HepG2 (cell line): ENCODE results near the gene TNRC18. TPM values are rescaled to one million over a fixed set of nuclear protein-coding genes. Genes with fewer than 3 reads are reported as not detected.

Source experiments
- ARID4A ChIP-seq: sonication (generic); formaldehyde crosslinking; IDR thresholded peaks from 2 replicates; pipeline ENCODE4 v1.5.0; 2020; ENCODE audit warnings: mild to moderate bottlenecking, missing genetic modification reagents, borderline replicate concordance
- BCL6 ChIP-seq: IDR thresholded peaks from 2 replicates; pipeline ENCODE4 v1.6.1; 2016; ENCODE audit warnings: missing genetic modification reagents, missing compliant biosample characterization
- CC2D1A ChIP-seq: sonication (generic); formaldehyde crosslinking; IDR thresholded peaks from 2 replicates; pipeline ENCODE4 v1.8.1; 2023; ENCODE audit warnings: mild to moderate bottlenecking, missing genetic modification reagents
- CHD4 ChIP-seq: fragments of 200-600 bp; sonication (generic); IDR thresholded peaks from 2 replicates; pipeline ENCODE4 v1.7.0; 2017; ENCODE audit warnings: mild to moderate bottlenecking, low read length, borderline replicate concordance
- DNMT3B ChIP-seq: conservative IDR thresholded peaks from 2 replicates; pipeline ENCODE4 v1.6.1; 2016; ENCODE audit warnings: missing biosample characterization, control low read depth
- GABPB1 ChIP-seq: IDR thresholded peaks from 2 replicates; pipeline ENCODE4 v1.6.1; 2016; ENCODE audit warnings: mild to moderate bottlenecking, missing genetic modification reagents, moderate library complexity, missing compliant biosample characterization
- KAT2B ChIP-seq: fragments of 150-350 bp; IDR thresholded peaks from 2 replicates; pipeline ENCODE4 v1.6.1; 2014; ENCODE audit warnings: low read depth, low read length, borderline replicate concordance
- KDM3A ChIP-seq: IDR thresholded peaks from 2 replicates; pipeline ENCODE4 v1.6.1; 2018; ENCODE audit warnings: low read depth, missing compliant biosample characterization
- NFIB ChIP-seq: sonication (generic); formaldehyde crosslinking; IDR thresholded peaks from 2 replicates; pipeline ENCODE4 v1.9.0; 2021; ENCODE audit warnings: missing genetic modification reagents, mild to moderate bottlenecking, borderline replicate concordance
- PRDM15 ChIP-seq: sonication (generic); formaldehyde crosslinking; IDR thresholded peaks from 2 replicates; pipeline ENCODE4 v1.4.0; 2020; ENCODE audit warnings: missing genetic modification reagents
- RAD51 ChIP-seq: fragments of 450-650 bp; IDR thresholded peaks from 2 replicates; pipeline ENCODE4 v1.6.1; 2016; ENCODE audit warnings: borderline replicate concordance
- RELA ChIP-seq: sonication (generic); formaldehyde crosslinking; IDR thresholded peaks from 2 replicates; pipeline ENCODE4 v1.4.0; 2020; ENCODE audit warnings: missing genetic modification reagents
- TRIM22 ChIP-seq: fragments of 450-650 bp; IDR thresholded peaks from 2 replicates; pipeline ENCODE4 v1.6.1; 2017
- ZNF207 ChIP-seq: fragments of 450-650 bp; IDR thresholded peaks from 2 replicates; pipeline ENCODE4 v1.6.1; 2016; ENCODE audit warnings: antibody characterized with exemption, borderline replicate concordance
- ZNF253 ChIP-seq: sonication (generic); formaldehyde crosslinking; IDR thresholded peaks from 2 replicates; pipeline ENCODE4 v1.8.0; 2022; ENCODE audit warnings: mild to moderate bottlenecking, missing genetic modification reagents, borderline replicate concordance
- ZNF292 ChIP-seq: sonication (generic); formaldehyde crosslinking; IDR thresholded peaks from 2 replicates; pipeline ENCODE4 v1.8.1; 2022; ENCODE audit warnings: mild to moderate bottlenecking, low read depth, missing genetic modification reagents, borderline replicate concordance
- ZNF501 ChIP-seq: sonication (generic); formaldehyde crosslinking; IDR thresholded peaks from 2 replicates; pipeline ENCODE4 v1.5.1; 2020; ENCODE audit warnings: mild to moderate bottlenecking, moderate library complexity, missing genetic modification reagents
- ZNF615 ChIP-seq: sonication (generic); formaldehyde crosslinking; IDR thresholded peaks from 2 replicates; pipeline ENCODE4 v1.5.0; 2020; ENCODE audit warnings: mild to moderate bottlenecking, missing genetic modification reagents, borderline replicate concordance
- ZNF616 ChIP-seq: sonication (generic); formaldehyde crosslinking; IDR thresholded peaks from 2 replicates; pipeline ENCODE4 v1.5.0; 2020; ENCODE audit warnings: low read depth, mild to moderate bottlenecking, missing genetic modification reagents
- ZNF660 ChIP-seq: sonication (generic); formaldehyde crosslinking; IDR thresholded peaks from 2 replicates; pipeline ENCODE4 v1.5.1; 2020; ENCODE audit warnings: mild to moderate bottlenecking, low read depth, missing genetic modification reagents, borderline replicate concordance
- ZSCAN25 ChIP-seq: sonication (generic); formaldehyde crosslinking; IDR thresholded peaks from 2 replicates; pipeline ENCODE4 v1.8.0; 2022; ENCODE audit warnings: mild to moderate bottlenecking, missing genetic modification reagents
- polyA plus RNA-seq, 8 experiments: library from polyadenylated mRNA; depleted of rRNA in 3 of 8; stranded (reverse) in 7 of 8; unstranded in 1 of 8; fragments of >200 nt; fragmentation: Illumina TruSeq in 4 of 8; extraction: Trizol in 4 of 8; gene quantifications; 2 replicates each; pipeline versions ENCODE4 v1.2.1 to v1.2.3, GENCODE V29; 2011 to 2016; ENCODE audit warnings: low read depth in 4 of 8, missing spikeins in 1 of 8, mixed read lengths in 1 of 8; ENCODE audit not compliant: insufficient read depth in 1 of 8
- total RNA-seq, 5 experiments: library from RNA; depleted of rRNA; stranded (reverse); fragments of >200 nt; fragmentation: Illumina TruSeq; extraction: Trizol; gene quantifications; 2 replicates each; pipeline ENCODE4 v1.2.3, GENCODE V29; 2016; ENCODE audit warnings: low read depth in 1 of 5

Gene TNRC18
- total and polyA plus RNA-seq, 2 of the 13 experiments (the other 11 are each of a cell fraction or from before 2014, with no cell fraction given), result 11.7 to 17.4 TPM

GRCh38 chr7:5439572-5440496 is 16.2 kb upstream of the TNRC18 start (continued):
- TF ChIP-seq ZNF253 (CRISPR knock-in tag) (peak; percentile 56; the same call in 1 of the 2 replicates), NFIB (CRISPR knock-in tag) (no peak), ZNF660 (CRISPR knock-in tag) (no peak), ZNF207 (no peak), RAD51 (no peak), ARID4A (CRISPR knock-in tag) (peak; percentile 51; the same call in 1 of the 2 replicates), ZNF501 (CRISPR knock-in tag) (peak; percentile 38; the same call in 1 of the 2 replicates), KAT2B (no peak), CHD4 (no peak), KDM3A (no peak), BCL6 (peak; percentile 53), GABPB1 (CRISPR knock-in tag) (peak; percentile 59), ZNF615 (no peak), PRDM15 (CRISPR knock-in tag) (no peak), TRIM22 (no peak), DNMT3B (CRISPR knock-in tag) (no peak), ZNF292 (CRISPR knock-in tag) (peak; percentile 24; the same call in 1 of the 2 replicates), ZSCAN25 (no peak), ZNF616 (CRISPR knock-in tag) (no peak), RELA (CRISPR knock-in tag) (no peak), CC2D1A (no peak)
